GM21619 (cell line): ENCODE results near the gene KCTD8.

Source experiments
- ATAC-seq: cut with Tn5 transposase; IDR thresholded peaks from one replicate; pipeline ENCODE4 v1.9.1; 2021; ENCODE audit not compliant: unreplicated experiment

Gene KCTD8

DNA sequence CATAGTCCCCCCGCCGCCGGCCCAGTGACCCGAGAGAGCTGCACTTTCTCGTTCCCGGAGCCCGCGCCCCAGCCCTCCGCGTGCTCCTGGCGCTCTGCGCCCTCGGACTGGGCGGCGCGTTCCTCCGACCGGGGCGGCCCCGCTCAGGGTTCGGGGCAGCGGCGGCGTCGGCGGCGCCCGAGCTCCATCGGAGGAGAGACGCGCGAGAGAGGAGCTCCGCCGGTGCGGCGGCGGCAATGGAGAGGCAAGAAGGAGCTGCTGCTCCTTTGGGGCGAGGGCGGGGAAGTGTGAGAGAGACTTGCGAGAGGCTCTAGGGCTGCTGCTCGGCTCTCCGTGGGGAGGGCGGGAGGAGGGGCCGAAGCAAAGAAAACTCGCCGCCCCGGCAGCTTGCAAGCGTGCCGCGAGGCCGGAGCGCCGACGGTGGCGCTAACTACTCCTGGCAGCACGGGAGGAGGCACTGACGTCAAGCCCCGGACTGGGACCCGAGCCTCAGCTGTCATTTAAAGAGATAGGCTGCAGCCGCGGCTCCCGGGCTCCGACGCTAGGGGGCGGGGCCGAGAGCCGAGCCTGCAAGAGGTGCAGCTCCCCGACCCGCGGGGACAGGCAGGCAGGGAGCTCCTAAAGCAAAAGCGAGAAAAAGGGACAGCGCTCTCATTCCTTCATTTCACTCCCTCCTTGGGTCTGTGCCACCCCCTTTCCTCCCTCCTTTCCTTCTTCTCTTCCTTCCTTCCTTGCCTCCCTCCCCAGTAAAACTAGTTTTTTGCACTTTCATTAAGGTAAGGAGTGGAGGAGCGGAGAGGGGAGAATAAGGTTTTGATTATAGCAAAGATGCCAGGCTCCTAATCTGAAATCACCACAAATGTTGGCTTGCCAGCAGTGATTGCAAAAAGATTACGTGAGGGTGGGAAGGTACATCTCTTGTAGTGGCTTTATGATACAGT lies at the start of gene KCTD8:
Gene KCTD8 (minus strand): TSS at position 289 of the 941 bp plus-strand sequence.
- ATAC-seq, result peak; percentile 95

DNA sequence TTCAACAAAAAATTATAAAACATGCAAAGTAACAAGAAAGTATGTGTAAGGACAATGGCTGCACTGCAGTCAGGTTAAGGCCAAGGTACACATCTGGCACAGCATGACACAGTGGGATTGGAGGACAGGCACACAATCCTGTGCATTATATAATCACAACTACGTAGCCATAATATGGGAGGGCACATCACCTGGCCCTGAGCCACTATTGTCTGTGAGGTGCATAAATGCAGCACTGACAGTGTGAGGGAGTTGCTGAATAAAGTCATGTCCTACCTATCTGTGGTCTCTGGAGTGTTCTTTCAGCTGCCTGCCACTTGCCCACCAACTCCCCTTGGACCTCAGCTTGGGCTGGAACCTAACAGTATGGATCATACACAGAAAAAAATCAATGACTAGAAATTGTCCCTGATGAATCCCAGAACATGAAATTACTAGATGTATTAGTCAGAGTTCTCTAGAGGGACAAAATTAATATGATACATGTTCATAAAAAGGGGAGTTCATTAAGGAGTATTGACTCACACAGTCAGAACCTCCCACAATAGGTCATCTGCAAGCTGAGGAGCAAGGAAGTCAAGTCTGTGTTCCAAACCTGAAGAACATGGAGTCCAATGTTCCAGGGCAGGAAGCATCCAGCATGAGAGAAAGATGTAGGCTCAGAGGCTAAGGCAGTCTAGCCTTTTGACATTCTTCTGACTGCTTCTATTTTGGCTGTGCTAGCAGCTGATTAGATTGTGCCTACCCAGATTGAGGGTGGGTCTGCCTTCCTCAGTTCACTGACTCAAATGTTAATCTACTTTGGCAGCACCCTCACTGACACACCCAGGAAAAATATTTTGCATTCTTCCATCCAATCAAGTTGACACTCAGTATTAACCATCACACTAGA lies 46.4 kb upstream of the KCTD8 start:
- ATAC-seq, result no peak

- ATAC-seq, result peak; percentile 72
Observed at GRCh38 chr4:44493924-44494323, 45.3 kb upstream of the KCTD8 start.

DNA sequence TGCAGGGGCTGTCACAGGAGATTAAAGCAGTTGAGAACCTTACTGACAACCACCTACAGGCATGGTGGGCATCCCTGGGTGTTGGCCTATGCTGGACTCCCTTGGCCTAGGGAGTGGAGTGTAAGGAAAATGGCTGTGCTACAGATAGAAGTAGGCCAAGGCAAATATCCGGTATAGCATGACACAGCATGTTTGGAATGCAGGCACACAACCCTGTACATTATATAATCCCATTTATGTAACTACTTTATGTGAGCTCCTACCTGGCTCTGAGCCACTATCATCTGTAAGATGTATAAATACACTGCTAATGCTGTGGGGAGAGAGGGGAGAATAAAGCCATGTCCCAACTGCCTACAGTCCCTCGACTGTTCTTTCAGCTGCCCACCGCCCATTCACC lies 38.7 kb upstream of the KCTD8 start:
- no peak for ATAC-seq

DNA sequence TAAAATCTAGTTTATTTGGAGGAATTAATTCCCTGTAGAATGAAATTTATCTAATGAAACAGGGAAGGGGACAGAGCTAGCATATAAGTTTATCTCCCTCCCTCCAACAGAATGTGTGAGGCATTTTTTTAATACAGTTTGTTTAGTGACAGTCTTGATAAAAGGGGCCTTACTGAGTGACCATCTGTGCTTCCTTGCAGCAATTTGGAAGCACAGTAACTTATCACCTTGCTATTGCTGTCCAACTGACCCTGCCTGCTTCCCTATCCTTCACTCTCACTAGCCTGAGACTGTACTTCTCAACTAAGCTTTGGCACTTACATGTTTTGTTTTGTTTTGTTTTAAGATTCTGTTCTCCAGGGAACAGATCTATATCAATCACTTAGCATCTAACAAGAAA lies 31.1 kb upstream of the KCTD8 start:
- ATAC-seq, result no peak

GRCh38 chr4:44462259-44462658 lies 13.7 kb upstream of the KCTD8 start:
- ATAC-seq, result no peak

DNA sequence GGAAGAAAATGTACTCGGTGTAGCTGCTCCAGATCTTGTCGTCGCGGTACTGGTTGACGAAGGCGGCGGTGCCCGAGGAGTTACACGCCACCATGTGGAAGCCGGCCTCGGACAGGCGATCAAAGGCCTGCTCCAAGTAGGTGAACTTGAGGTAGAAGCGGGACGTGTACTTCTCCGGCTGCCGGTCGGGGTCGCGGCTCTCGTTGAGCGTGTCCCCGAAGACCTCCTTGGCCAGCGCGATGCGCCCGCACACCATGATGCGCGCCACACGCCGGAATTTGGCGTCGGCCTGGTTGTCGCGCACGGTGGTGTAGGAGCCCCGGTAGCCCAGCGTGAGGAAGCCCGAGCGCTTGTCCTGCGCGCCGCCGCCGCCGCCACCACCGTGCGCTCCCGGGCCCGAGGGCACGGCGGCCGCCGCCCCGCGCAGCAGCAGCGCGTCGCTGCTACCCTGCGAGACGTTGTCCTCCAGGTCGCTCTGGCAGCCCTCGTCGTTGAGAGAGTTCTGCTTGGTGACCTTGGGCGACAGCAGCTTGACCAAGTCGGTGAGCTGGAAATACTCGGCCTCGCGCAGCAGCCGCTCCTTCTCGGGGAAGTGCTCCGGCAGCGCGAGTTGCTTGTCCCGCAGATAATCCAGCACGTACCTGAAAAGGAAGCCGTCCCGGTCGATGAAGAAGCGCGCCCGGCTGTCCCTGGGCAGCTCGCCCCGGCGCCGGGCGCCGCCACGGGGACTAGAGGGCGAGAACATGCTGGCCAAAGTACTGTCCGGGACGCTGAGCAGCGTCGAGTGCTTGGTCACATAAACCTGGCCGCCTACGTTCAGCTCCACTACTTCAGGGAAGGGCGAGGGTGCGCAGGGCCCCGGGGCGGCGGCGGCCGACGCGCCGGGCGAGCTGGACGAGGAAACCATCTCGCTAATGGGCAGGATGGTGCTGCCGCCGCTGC lies 775 bp downstream of the KCTD8 start:
- ATAC-seq, result peak; percentile 2

DNA sequence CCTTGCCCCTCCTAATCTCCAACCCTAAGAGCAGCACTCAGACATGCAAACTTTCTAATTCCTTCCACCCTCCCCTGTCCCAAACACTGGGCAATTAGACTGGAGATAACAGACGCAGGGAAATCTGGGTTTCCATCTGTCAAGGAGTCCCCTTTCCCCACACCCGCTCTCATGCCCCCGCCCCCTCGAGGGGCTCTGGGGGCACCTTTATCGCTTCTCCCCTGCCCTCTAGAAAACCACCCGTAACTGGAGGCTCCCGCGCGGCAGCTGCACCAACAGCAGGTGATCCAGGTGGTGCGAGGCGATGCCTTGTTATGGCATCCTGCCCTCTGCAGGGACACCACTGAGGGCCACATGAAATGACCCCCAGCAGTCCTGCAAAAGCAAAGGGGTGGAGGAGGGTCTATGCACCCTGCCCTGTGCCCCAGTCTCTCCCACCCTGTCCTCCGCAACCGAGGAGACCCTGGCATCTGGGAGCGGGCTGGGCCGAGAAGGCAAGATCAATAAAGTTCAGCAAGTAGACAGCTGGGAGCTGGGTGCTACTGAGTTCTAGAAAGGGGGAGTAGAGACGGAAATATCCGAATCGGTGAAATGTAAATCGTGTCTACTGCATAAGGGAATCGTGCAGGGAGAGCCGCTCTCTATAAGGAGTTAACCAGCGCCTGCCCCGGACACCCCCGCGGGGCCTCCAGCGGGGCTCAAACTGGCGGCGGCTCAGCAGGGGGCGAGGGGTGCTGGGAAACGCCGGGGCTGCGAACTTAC lies 1.6 kb downstream of the KCTD8 start:
- ATAC-seq, result no peak

DNA sequence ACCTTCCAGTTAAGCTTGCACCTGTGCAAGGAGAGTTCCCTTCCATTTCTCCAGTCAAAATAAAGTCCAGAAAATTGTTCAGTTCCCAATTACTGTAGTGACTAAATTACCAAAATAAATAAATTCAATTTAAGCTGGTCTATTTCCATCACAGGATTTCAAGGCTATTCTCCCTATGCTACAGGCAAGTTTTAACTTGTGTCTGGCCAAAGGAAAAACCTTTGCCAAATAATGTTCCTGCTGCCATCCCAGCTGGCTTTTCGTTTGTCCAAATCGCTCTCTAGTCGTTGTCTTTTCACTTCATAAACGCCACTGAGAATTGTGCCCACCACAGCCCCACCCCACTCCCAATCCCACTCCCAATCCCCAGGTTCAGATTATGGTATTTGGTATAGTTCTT lies 2.4 kb downstream of the KCTD8 start:
- no peak for ATAC-seq

DNA sequence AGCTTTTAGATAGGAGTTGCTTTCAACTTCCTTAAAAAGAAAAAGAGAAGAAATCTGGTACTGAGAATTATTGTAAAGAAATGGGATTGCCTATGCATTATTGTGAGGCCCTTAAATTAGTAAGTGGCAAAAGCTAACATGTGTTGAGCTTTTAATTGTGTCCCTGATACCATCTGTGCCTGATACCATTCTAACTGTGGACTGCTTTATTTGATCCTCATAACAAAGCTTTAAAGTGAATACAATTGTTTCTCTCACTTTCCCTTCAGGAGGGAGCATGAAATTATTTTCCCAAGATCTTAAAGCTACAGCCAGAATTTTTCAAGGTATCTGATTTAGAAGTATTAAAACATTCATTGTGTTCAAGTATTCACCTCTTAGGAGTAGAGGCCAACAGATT lies 9.9 kb downstream of the KCTD8 start:
- no peak for ATAC-seq

DNA sequence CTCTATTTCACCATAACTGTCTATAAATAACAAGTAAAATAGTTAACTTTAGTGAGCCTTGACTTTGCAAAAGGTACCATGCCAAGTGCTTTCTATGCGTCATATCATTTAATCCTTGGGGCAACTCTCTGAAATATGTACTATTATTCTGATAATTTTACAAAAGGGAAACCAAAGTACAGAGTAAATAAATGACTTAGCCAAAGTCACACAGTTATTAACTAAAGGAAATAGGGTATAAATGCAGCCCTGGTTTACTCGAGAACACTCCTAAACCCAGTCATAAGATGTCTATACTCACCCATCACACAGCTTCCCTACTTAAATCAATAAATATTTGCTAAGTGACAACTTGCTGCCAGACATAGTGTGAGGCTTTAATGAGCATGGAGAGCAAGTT lies 14.4 kb downstream of the KCTD8 start:
- no peak for ATAC-seq

DNA sequence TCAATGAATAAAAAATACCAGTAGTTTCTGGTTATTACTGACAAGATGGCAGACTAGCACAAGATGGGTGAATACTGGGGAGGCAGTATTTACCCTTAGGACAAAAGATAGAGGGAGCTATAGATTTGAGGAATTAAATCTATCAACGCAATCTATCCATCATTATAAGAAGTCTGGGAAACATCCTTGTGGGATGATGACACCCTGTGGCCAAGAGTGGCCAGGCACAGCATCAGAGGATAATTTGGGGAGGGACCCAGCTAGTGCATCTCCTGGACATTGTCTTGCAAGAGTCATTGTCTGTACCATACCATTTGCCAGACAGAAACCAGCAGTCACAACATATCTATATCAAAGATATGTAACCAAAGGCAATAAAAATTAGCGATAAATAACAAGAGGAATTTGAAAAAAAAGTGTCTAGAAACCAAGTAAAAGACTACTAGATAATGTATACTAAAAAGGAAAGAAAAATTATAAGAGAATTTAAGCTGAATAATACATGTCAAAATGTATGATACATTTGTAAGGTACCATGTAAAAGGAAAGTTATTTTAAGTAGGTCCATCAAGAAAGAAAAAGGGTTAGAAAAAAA lies 22.9 kb downstream of the KCTD8 start:
- no peak for ATAC-seq

GRCh38 chr4:44422912-44423311 lies 25.7 kb downstream of the KCTD8 start:
- ATAC-seq, result no peak

DNA sequence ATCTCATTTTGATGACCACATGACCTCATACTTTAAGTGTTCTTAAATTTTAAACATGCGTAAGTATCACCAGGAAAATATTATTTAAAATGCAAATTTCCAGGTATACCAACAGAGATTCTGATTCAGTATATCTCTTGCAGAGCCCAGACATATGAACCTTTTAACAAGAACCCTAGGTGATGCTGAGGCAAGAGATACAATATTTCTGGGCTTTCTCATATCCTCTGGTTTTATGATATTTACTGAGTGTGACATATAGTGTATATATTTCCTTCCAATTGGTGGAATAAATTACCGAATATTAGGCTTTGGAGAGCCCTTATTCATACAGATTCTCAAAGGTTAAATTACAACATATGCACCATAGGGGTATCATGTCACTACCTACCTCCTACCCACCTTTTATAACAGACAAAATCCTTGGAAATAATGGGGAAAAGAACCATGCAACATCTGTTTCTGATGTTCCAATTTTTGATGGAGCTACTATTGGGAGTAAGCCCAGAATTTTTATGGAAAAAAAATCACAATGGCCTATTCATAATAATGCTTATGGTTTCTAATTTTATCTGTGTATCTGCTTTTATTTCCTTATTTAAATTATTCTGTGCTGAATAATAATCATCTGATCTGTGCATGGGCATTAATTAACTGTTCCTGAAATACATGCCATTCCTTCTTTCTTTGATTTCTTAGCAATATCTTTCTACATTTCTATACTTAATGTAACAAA lies 27.1 kb downstream of the KCTD8 start:
- no peak for ATAC-seq

DNA sequence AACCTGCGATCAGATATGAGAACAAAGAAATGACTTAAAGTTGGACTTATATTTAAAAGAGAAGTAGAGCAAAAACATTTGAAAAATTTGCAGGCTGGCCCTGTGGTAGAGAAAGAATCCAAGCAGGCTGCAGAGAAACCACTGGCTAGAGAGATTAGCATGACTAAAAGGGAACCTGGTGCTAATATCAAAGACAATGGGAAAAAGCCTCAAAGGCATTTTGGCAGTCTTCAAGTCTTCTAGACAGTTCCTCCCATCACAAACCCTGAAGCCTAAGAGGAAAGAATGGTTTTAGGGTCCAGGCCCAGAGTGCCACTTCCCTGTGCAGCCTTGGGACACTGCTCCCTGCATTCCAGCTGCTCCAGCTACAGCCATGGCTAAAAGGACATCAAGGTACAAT lies 33.4 kb downstream of the KCTD8 start:
- no peak for ATAC-seq

DNA sequence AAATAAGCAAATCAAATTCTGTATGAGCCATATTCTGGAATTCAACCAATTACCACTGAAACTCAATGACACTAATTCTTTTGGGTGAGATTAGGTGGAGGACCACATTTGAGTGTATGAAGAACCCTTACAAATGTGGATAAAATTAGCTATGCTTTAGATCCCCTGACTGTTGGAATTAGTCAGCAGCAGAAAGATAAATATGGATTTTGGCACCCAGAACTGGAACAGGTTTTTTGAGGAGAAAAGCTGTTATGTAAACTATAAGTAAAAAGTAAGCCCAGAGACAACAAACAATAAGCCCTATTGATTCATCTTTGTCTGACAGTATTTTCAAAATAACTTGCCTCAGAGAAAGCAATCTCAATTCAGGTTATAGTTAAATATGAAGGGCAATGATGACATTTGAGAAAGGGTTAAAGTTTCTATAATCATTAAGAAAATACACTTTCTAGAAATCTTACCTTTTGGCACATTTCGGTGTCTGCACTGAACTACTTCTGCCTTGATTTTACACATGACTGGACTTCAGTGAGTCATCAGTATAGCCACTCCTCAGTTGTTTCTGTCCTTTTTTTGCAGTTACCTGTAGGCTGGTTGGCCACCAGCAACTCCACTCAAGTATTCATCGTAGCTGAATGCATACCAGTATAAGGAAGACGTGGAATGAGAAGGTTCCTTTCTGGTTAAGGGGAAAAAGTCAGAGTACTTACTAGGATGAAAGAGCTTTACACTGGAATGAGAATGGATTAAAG lies 80.0 kb downstream of the KCTD8 start:
- no peak for ATAC-seq

GRCh38 chr4:44354172-44354571 lies 94.4 kb downstream of the KCTD8 start:
- no peak for ATAC-seq

GRCh38 chr4:44351069-44351468 lies 97.5 kb downstream of the KCTD8 start:
- ATAC-seq, result no peak
